Measurements from ENCODE around the gene CD200R1. TPM values are rescaled to one million over a fixed set of nuclear protein-coding genes. Genes with fewer than 3 reads are reported as not detected.

CD200R1 gene, protein sequence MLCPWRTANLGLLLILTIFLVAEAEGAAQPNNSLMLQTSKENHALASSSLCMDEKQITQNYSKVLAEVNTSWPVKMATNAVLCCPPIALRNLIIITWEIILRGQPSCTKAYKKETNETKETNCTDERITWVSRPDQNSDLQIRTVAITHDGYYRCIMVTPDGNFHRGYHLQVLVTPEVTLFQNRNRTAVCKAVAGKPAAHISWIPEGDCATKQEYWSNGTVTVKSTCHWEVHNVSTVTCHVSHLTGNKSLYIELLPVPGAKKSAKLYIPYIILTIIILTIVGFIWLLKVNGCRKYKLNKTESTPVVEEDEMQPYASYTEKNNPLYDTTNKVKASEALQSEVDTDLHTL
- 1.5 TPM for total RNA-seq
- long read RNA-seq, partial matches to known transcripts, result 0 of 2 reads
- long read RNA-seq, other reads (novel, unspliced or antisense), result 0 of 2 reads

DNA sequence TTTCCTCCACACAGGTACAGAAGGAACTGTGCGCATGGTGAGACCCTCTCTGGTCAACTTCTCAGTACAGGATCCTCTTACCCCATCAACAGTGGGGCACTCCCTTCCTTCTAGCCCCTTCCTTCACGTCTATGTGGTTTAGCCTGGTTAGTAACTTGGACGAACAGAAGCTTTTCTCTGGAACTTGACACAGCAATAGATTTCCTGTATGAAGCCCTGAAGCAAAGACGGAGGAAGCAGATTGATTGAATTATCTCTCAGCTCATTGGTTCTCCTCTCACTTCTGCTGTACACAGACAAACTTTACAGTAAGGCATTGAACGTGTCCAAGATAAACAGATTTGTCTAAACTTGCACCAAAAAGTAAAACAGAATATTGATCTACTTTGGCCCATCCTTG is at the start of gene CD200R1:
Gene CD200R1 (minus strand): TSS at position 210 of the 400 bp plus-strand sequence. CDS start 246 bp downstream, outside the sequence.
- peak in 1 of 2 donors; percentile 28 for ATAC-seq
- H3K27me3 ChIP-seq (ENCODE audit: low read depth), result no peaks in the 10 kb centered on the region
- TF ChIP-seq, protein P1, sequence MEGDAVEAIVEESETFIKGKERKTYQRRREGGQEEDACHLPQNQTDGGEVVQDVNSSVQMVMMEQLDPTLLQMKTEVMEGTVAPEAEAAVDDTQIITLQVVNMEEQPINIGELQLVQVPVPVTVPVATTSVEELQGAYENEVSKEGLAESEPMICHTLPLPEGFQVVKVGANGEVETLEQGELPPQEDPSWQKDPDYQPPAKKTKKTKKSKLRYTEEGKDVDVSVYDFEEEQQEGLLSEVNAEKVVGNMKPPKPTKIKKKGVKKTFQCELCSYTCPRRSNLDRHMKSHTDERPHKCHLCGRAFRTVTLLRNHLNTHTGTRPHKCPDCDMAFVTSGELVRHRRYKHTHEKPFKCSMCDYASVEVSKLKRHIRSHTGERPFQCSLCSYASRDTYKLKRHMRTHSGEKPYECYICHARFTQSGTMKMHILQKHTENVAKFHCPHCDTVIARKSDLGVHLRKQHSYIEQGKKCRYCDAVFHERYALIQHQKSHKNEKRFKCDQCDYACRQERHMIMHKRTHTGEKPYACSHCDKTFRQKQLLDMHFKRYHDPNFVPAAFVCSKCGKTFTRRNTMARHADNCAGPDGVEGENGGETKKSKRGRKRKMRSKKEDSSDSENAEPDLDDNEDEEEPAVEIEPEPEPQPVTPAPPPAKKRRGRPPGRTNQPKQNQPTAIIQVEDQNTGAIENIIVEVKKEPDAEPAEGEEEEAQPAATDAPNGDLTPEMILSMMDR (IDR thresholded peaks at IDR 0.05), result no peak
- peak within 1 kb of the TSS; percentile 25 for H3K27ac ChIP-seq
- peak within 1 kb of the TSS; percentile 28 for H3K4me3 ChIP-seq
- no peak for DNase-seq
- H3K4me1 ChIP-seq, result peaks cover 17% of the 10 kb centered on the region
- no peaks in the 10 kb centered on the region for H3K36me3 ChIP-seq
- H3K9me3 ChIP-seq, result no peaks in the 10 kb centered on the region
- intact Hi-C loops (cut with DNase I), result loop anchor here (5.0 kb wide), 1 partner anchor 333 kb away; the partner anchor contains the start of gene CCDC80

DNA sequence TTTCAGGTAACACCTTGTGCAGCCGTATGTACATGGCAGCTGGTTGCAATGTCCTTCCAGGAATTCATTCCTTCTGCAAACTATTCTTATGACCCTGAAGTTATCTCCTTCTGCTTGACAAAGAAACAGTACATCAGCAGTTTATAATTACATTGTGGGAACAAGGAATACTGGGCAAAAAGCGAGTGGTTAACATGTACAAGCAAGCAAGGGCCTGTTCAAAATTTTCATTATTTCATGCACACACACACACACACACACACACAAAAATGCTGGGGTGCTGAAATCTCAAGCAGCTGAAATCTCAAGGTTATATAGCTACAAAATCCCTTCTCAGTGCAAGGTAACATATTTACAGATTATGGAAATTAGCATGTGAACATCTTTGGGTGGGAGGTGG is 46.6 kb upstream of the CD200R1 start:
- no peaks in the 10 kb centered on the region for H3K9me3 ChIP-seq
- no peak overlapping the region for H3K4me3 ChIP-seq
- no peaks in the 10 kb centered on the region for H3K27me3 ChIP-seq (ENCODE audit: low read depth)
- no peak overlapping the region for H3K27ac ChIP-seq
- TF ChIP-seq, protein P1 (IDR thresholded peaks at IDR 0.05), result no peak
- intact Hi-C loops (cut with DNase I), result no loop called here
- peaks cover 3% of the 10 kb centered on the region for H3K36me3 ChIP-seq
- H3K4me1 ChIP-seq, result peaks cover 27% of the 10 kb centered on the region
- DNase-seq, result no peak
- no peak for ATAC-seq

DNA sequence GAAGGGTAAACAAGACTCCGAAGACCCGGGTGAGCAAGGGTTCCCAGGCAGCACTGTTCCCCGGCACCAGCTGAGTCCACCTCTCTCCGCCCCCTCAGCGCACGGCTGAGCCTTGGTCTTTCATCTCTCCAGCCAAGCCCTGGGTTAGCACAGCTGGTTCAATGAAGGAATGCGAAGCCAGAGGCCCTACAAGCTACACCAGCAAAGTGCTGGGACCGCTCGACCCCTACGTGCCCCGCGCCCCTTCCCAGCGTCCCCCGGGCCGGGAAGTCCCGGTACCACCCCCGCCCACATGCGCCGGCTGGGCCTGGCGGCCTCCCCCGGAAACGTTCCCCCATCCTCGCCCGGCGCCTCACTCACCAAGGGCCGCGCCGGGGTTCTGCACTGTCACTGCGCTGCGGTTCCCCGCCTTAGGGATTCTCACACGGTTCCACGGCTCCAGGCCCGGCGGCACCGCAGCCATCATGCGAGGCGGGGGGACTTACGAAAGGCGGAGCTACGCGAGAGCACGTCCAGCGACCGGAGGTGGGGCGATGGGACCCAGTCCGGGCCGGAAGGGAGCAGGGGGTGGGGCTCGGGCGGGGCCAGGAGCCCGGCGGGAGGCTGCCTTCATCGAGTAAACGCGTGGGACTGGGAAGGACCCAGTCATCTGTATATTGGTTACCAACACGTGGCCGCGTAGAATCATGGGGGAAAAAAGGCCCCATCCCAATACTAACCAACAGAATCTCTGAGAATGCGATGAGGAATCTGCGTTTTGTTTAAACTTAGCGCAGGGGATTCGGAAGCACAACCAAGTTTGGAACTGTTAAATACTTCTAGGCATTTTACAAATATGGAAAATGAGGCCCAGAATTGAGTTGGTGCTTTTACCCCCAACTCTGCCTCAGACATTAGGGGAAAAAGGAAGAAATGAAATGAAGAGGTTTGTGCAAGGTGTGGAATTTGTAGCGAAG is 44.6 kb upstream of the CD200R1 start:
- ATAC-seq, result peak; percentile 99
- H3K27ac ChIP-seq, result peak overlapping the region; percentile 89
- intact Hi-C loops (cut with DNase I), result no loop called here
- peak overlapping the region; percentile 92 for H3K4me3 ChIP-seq
- TF ChIP-seq, protein P1 (IDR thresholded peaks at IDR 0.05), result no peak
- peaks cover 27% of the 10 kb centered on the region for H3K4me1 ChIP-seq
- peak; percentile 94 for DNase-seq
- H3K36me3 ChIP-seq, result peaks cover 21% of the 10 kb centered on the region
- H3K27me3 ChIP-seq (ENCODE audit: low read depth), result no peaks in the 10 kb centered on the region
- no peaks in the 10 kb centered on the region for H3K9me3 ChIP-seq

DNA sequence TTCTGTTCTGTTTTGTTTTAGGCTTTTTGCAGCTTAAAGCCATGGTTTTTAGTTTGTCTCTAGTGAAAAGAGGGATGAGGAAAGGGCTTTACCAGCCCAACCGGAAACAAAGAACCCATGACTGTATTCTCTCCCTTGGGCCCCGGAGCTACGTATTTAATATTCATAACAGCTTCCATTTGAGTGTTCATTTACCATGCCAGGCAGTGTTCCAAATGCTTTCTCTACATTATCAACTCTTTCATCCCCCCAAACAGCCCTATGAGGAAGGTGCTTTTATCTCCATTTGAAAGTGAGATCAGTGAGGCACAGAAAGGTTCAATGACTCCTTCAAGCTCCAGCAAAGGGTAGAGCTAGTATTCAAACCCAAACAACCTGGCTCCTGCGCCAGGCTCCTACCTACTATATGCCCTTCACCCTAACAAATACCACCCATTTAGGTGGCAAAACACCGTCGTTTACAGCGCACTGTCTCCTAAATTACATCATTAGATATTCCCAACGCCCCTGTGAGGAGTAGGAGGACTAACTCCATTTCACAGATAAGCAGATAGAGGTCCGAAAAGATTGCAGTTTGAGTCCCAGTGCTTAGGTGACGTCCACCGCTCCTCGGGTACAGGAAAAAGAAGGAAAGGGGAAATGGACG is 43.8 kb upstream of the CD200R1 start:
- peaks cover 29% of the 10 kb centered on the region for H3K36me3 ChIP-seq
- H3K9me3 ChIP-seq, result no peaks in the 10 kb centered on the region
- intact Hi-C loops (cut with DNase I), result no loop called here
- no peak for DNase-seq
- no peaks in the 10 kb centered on the region for H3K27me3 ChIP-seq (ENCODE audit: low read depth)
- ATAC-seq, result no peak
- TF ChIP-seq, protein P1 (IDR thresholded peaks at IDR 0.05), result no peak
- peak overlapping the region; percentile 89 for H3K27ac ChIP-seq
- H3K4me3 ChIP-seq, result peak overlapping the region; percentile 92
- H3K4me1 ChIP-seq, result peaks cover 27% of the 10 kb centered on the region

DNA sequence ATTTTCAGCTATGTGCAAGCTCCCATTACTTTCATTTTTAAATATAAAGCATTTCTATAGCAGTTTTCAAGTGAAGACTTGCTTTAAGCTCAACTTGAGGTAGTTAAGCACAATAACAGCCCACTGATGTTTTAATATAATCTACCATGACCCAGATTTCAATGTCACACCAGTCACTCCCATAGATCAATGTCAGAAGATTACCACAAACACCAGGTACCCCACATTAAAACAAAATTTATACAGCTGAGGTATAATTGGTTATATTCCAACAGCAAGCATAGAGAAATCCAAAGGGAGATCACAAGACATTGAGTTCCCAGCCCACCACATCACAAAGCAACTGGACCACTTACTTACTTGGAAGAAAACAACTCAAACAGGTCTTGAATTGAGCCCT is 38.7 kb upstream of the CD200R1 start:
- intact Hi-C loops (cut with DNase I), result no loop called here
- Histone ChIP-seq H3K36me3 (peaks cover 80% of the 10 kb centered on the region), H3K9me3 (no peaks in the 10 kb centered on the region), H3K4me3 (no peak overlapping the region), H3K27ac (no peak overlapping the region), H3K4me1 (peaks cover 12% of the 10 kb centered on the region), H3K27me3 (ENCODE audit: low read depth) (no peaks in the 10 kb centered on the region)
- no peak for ATAC-seq
- TF ChIP-seq, protein P1 (IDR thresholded peaks at IDR 0.05), result no peak
- DNase-seq, result no peak

Data from lower lobe of right lung (tissue), 2 donors.